ENCODE measurements around the gene ANAPC16.
"Not testable (repeated sequence)": the region's sequence is repeated elsewhere in the genome, so short reads cannot be mapped to it uniquely, and the experiment has no call there.

GRCh38 chr10:72224191-72224590 lies 8.4 kb downstream of the ANAPC16 start:
- TF ChIP-seq, protein P1, sequence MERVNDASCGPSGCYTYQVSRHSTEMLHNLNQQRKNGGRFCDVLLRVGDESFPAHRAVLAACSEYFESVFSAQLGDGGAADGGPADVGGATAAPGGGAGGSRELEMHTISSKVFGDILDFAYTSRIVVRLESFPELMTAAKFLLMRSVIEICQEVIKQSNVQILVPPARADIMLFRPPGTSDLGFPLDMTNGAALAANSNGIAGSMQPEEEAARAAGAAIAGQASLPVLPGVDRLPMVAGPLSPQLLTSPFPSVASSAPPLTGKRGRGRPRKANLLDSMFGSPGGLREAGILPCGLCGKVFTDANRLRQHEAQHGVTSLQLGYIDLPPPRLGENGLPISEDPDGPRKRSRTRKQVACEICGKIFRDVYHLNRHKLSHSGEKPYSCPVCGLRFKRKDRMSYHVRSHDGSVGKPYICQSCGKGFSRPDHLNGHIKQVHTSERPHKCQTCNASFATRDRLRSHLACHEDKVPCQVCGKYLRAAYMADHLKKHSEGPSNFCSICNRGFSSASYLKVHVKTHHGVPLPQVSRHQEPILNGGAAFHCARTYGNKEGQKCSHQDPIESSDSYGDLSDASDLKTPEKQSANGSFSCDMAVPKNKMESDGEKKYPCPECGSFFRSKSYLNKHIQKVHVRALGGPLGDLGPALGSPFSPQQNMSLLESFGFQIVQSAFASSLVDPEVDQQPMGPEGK (CRISPR knock-in tag; IDR thresholded peaks at IDR 0.05; ENCODE audit: borderline replicate concordance) = not testable (repeated sequence)
- TF ChIP-seq ARNTL (CRISPR knock-in tag; IDR thresholded peaks at IDR 0.05; ENCODE audit: borderline replicate concordance, low read depth); BACH2 (CRISPR knock-in tag; IDR thresholded peaks at IDR 0.05; ENCODE audit: borderline replicate concordance); RARB (CRISPR knock-in tag; IDR thresholded peaks at IDR 0.05); ZNF565 (CRISPR knock-in tag; conservative IDR thresholded peaks at IDR 0.05; ENCODE audit: low read depth): not testable (repeated sequence)

All from SK-N-SH treated with all-trans-retinoic acid at 6 μM for 48 hours (cell line).